Globus pallidus (tissue), 1 donor: Measurements from ENCODE around the gene AICDA.

Experiments
- DNase-seq: peaks from one replicate; pipeline ENCODE4 v3.0.0-alpha.2; 2015; ENCODE audit warnings: low spot score

AICDA gene

GRCh38 chr12:8554451-8555195, 58.0 kb downstream of the AICDA start:
- no peak for DNase-seq

GRCh38 chr12:8553088-8553627, 59.5 kb downstream of the AICDA start:
- no peak for DNase-seq
